Right kidney (tissue), 9 donors: ENCODE results near the gene ZNF101.

ENCODE experiments used
- DNase-seq: peaks from one replicate; pipeline ENCODE4 v3.0.0-alpha.2; 2016
- long read RNA-seq, 8 donors: transcript quantifications; one replicate each; lab custom pipeline, GENCODE V29; 2026

Gene ZNF101
- long read RNA-seq, donor 1, result 0 reads
- long read RNA-seq, donor 2, result 0 reads
- long read RNA-seq, donor 3, result 0 reads
- long read RNA-seq, donor 4, full-length matches to known transcripts, result 2 of 2 reads
- long read RNA-seq, donor 4, partial matches to known transcripts, result 0 of 2 reads
- long read RNA-seq, donor 4, other reads (novel, unspliced or antisense), result 0 of 2 reads
- long read RNA-seq, donor 5, full-length matches to known transcripts, result 1 of 1 reads
- long read RNA-seq, donor 5, partial matches to known transcripts, result 0 of 1 reads
- long read RNA-seq, donor 5, other reads (novel, unspliced or antisense), result 0 of 1 reads
- long read RNA-seq, donor 6, result 0 reads
- long read RNA-seq, donor 7, result 0 reads
- long read RNA-seq, donor 8, full-length matches to known transcripts, result 2 of 2 reads
- long read RNA-seq, donor 8, partial matches to known transcripts, result 0 of 2 reads
- long read RNA-seq, donor 8, other reads (novel, unspliced or antisense), result 0 of 2 reads

DNA sequence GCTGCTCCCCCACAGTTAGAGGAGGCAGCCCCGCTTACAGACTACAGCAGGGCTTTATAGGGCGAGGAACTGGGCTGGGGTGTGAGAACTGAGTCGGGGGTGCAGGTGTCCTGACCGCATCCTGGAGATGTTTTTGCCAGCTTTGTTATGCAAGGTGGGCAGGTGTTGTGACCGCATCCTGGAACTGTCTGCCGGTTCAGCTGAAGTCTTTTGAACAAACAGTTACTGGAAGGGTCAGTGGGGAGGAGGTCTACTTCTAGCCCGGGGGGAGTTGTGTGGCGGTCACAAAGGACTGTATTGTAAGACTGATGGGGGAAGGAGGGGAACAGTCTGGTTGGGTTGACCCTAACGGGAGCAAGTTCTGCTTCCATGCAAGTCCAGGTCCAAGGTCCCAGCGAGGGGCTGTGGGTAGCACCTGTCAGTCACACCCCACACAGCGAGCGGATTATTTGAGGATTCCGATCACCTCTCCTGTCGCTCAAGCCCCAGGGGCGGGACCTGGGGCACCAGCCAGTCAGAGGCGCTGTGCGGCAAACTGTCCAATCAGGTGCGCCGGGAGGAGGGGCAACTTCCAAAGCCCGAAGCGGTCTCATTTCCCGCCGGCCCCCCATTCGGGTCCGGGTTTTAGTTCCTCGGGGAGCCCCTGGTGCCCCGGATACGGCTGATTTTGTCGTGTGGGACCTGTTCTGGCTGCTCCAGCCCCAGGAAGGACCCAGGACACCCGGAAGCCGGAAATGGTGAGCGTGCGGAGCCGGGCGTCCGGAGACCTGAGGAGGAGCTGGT lies at the start of gene ZNF101:
ZNF101 (plus strand) TSS at position 610 of the 783 bp plus-strand sequence; CDS start at position 735, 125 bp downstream.
- peak; percentile 91 for DNase-seq

DNA sequence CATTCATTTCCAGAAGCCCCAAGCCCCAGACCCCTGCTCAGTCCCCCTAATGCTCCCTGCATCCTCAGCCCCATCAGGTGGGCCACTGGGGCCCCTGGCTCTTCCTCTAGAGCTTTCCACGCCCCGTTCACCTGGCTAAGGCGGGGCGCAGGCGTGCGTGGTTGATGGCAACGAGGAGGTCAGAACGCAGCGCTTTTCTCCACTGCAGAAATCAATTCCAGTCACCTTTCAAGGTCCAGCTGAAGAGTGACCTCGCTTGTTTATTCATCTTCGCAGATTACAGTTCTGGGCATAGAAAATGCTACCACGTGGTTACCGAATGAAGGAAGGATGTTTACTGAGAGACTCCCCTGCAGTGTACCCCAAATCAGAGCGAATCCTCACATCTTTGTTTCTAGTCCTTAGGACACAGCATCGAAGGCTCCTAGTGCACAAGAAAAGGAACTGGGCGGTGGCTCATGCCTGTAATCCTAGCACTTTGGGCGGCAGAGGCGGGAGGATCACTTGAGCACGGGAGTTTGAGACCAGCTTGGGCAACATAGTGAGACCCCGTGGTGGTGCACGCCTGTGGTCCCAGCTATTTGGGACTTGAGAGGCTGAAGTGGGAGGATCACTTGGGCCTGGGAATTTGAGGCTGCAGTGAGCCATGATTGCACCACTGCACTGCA lies 49.3 kb upstream of the ZNF101 start:
- no peak for DNase-seq

DNA sequence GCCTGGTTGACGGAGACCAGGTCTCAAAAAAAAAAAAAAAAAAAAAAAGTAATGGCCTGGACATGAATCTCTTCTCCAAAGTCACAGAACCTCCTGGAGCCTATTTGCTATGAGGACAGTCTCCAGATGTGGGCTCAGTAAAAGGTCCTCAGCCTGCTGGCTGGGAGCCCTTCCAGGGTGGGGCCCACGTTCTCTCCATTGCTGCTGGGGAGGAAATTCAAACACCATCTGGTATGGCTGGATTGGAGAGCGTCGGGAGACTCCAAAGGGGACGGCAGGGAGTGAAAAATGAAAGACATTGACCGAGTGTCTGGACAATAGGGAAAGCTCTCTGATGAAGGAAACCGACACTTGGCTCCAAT lies 48.8 kb upstream of the ZNF101 start:
- DNase-seq, result no peak

DNA sequence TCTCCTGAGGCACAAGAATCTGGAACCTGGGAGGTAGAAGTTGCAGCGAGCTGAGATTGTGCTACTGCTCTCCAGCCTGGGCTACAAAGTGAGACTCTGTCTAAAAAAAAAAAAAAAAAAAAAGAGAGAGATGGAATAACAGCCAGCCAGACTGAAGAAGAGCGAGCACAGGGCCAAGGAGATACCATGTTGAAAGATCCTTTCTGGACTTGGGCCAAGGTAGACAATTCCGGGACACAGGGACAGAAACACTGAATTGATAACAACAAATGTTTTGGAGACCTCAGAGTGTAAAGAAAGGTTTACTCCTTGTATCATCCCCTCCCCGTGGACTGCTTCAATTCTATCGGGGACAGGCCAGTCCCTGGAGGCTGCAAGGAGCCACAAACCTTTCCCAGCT lies 45.3 kb upstream of the ZNF101 start:
- no peak for DNase-seq

DNA sequence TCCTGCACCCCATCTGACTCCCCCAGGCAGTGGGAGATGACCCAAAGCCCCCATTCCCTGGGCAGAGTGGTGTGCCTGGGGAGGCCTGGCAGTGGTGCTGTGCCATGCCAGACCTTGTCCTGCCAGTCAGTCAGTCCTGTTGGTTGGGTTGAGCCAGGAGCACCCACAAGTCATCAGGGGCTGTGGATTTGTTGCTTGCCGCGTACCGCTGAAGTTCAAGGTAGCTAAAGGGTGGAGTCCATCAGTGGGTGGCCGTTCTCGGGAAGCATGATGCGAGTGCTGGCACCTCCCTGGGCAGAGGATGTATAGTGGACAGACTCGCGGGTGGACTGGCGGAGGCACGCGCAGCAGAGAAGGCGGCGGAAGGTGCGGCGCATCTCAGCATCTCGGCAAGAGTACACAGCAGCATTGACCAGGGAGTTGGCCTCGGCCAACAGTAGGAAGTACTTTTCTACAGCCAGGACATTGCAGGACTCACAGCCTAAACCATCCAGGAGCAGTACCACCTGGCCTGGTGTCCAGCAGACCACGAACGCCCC lies 44.5 kb upstream of the ZNF101 start:
- DNase-seq, result no peak

- no peak for DNase-seq
These were observed 41.8 kb upstream of the ZNF101 start for GRCh38 chr19:19626516-19627472.

DNA sequence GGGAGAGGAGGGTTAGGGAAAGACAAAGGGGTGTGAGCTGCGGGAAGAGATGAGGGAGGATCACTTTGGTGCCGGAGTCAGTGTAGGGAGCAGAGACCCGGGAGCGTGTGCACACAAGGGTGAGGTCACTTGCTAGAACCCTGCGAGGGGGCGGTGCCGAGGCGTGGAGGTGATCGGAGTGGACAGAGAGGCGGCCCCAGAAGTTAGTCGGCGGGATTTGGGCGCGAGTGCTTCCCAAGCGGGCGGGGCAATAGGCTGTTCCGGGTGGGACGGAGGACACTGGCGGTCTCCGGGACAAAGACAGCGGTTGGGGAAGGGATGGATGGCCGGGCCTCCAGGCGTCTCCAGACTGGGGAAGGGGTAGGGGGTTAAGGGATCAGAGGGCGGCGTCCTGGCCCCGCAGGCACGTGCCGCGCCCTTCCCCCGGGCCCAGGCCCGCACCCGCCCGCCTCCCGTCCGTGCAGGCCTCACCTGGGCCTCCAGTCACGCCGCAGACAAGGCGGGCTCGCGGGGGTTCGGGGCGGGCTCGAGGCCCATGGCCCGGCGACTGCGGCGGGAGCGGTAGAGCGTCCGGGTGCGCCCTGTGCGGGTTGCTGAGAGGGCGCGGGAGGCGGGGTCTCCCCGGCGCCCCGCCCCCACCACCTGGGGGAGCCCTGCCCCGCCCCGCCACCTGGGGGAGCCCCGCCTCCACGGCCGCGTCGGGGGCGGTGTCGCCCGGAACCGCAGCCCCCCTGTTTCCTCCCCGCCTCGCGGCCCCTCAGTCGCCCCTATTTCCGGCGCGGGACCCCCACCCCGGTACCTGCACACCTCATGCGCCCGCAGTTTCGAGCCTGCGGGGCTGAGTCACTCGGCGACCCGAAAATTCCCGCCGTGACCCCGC lies 40.8 kb upstream of the ZNF101 start, which contains the start of gene LPAR2:
LPAR2 (minus strand) TSS at position 600 of the 880 bp plus-strand sequence. CDS start 945 bp downstream, outside the sequence.
- peak; percentile 75 for DNase-seq

GRCh38 chr19:19628501-19629134 lies 40.0 kb upstream of the ZNF101 start:
- peak; percentile 70 for DNase-seq

GRCh38 chr19:19630062-19630414 lies 38.6 kb upstream of the ZNF101 start:
- no peak for DNase-seq

DNA sequence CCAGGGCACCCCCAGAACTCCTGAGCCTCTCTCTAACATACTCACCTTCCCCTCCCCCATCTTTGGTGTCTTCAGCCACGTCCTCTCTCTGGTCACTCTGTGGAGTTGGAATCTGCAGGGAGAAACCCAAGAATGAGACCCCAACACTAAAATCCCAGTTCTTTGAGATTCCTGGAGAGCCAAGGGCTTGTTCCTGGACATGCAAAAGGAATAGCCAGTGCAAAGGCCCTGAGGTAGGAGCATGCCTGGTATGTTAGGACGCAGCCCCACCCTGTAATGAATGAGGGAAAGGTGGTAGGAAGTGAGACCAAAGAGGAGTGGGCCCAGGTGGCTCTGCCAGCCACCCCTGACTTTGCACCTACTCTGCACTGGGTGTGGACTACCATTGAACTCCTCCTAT lies 38.2 kb upstream of the ZNF101 start:
- no peak for DNase-seq

DNA sequence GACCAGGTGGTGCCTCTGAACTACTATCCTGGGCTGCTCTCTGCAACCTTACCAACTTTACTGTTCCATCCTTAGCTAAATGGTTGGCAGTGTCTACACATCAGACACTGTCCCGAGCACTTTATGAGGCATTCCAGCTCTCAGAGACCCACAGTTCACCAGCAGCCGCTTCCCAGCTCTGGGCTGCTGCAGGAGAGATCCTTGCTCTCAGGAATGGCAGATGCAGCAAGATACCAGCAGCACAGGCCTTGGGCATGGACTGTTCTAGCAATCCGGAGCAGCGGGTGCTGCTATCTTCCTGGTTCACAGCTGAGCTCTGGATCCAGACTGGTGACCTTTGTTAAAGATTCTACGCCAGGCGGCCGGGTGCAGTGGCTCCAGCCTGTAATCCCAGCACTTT lies 37.3 kb upstream of the ZNF101 start:
- DNase-seq, result no peak

DNA sequence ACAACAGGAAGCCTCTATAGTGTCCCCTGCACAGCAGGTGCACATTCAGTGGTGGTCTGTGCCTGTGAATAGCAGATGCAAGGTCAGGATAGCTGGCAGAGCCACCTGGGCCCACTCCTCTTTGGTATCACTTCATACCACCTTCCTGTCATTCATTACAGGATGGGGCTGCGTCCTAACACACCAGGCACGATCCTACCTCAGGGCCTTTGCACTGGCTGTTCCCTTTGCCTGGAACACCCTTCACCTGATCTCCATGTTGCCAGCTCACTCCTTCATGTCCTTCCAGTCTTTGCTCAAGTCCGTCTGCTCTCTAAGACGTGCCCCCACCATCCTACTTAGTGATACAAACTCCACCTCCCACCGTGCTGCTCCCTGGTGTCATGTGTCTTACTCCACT lies 36.0 kb upstream of the ZNF101 start:
- no peak for DNase-seq

DNA sequence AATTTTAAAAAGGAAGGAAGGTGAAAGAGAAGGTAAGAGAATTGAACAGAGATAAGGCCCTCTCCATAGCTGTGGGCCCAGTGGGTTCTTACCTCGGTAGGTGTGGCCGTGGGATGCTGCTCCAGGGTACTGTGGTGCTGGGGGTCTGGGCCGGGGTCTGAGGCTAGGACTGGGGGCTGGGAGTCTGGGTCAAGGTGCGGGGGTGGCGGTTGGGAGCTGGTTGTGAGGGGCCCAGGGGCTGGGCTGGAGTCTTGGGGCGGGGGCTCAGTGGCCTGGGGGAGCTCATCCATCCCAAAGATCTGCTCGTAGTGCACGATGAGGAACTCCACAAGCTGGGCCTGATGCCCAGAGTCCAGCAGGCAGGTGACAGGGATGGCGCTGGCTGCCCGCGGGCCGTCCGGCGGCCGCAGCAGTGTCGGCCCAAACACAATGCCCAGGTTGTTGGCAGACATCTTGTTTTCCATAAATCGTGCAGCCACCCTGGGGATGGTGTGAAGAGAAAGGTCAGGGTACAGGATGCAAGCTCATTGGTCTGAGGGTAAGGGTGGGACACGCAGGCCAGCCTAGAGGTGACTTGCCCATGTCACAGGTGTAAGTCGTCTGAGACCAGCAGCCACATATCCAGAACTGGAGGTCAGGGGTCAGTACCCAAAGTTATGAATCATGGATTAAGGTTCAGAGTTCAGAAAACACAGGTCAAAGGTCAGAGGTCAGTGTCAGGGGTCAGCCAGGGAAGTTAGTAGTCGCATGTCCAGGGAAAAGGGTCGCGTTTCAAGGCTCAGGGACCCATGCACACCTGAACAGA lies 34.7 kb upstream of the ZNF101 start:
- no peak for DNase-seq

DNA sequence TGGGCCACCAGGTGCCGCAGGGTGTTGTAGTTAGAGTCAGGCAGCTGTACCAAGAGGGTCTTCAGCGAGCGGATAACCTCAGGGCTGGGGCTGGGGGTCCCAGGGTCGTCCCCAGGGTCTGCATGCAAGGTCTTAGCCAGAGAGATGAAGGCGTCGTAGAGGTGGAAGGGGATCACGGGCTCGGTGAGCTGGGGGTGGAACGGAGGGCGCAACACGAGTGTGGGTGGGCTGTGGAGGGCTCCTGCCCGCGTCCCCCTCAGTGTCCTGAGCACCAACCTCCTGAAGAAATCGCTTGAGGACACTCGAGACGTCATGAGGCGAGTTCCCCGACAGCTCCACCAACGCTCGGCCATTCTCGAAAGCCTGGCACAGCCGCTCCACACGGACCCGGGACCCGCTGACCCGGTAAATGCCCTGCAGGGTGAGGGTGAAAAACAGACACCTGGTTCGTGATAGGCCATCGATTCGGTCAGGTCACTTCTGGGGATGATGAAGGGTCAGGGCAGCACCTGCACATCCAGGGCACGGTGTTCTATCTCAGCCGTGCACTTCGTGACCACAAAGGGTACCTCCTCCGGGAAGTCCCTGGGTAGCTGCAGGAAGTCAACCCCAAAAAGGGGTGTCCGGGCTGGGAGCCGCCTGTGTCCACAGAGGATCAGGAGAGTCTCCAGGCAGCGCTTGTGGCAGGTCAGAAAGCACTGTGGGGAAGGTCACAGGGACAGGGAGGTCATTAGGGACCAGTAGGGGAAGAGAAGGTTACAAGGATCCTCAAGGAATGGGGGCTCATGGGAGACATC lies 33.9 kb upstream of the ZNF101 start:
- DNase-seq, result no peak

DNA sequence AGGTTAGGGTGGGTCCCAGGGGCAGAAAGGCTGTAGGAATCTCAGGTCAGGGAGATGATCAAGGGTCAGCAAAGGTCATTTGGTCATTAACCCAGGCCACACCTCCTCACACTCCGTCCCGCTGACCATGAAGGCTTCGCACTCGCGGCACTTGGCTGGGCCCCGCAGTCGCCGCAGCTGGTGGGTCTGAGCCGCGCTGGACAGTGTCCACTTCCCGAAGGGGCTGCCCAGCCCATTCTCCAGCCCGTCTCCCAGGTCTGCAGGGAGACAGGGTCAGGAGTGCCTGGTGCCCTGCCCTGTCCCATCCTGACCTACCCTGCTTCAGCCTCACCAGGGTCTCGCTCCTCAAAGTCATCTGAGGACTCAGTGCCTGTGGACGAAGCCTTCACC lies 33.3 kb upstream of the ZNF101 start:
- DNase-seq, result no peak

- DNase-seq, result no peak
These were observed 32.0 kb upstream of the ZNF101 start for GRCh38 chr19:19636573-19637185.

DNA sequence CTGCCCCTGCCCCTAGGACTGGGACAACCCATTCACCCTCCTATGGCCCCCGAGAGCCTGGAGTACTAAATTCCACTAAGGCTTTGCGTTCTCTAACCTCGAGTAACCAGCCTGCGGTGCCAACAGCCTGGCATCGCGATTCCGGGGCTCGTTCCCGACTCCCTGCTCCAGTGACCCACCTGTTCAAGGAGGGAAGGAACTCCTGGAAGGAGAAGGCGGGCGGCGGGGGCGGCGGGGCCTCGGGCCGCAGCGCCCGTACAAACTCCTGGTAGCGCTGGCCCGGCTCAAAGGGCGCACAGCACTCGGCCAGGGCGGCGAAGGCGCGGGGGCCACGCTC lies 31.5 kb upstream of the ZNF101 start:
- DNase-seq, result no peak
